RWPE2 (cell line): ENCODE data around the gene LHX5.

ENCODE experiments used
- ATAC-seq: fragments of 200-7000 bp; cut with Tn5 transposase; 3 replicates; pipeline ENCODE4 v1.9.1; 2021; ENCODE audit warnings: low read depth
- DNase-seq: peaks from one replicate; pipeline ENCODE4 v3.0.0-alpha.2; 2020; ENCODE audit warnings: low spot score
- H3K27ac ChIP-seq: fragments of 450-650 bp; 2 replicates; pipeline ENCODE4 v1.5.1; 2017; ENCODE audit warnings: mild to moderate bottlenecking; ENCODE audit not compliant: poor library complexity, severe bottlenecking
- H3K27me3 ChIP-seq: fragments of 250-450 bp; sonication (Bioruptor Pico); 2 replicates; pipeline ENCODE4 v1.5.1; 2021; ENCODE audit warnings: mild to moderate bottlenecking, moderate library complexity; ENCODE audit not compliant: insufficient read depth, poor library complexity, severe bottlenecking
- H3K36me3 ChIP-seq: fragments of 250-450 bp; sonication (Bioruptor Pico); 2 replicates; pipeline ENCODE4 v1.5.1; 2020; ENCODE audit warnings: low read depth, mild to moderate bottlenecking, moderate library complexity
- H3K4me1 ChIP-seq: fragments of 250-450 bp; sonication (Bioruptor Pico); 2 replicates; pipeline ENCODE4 v1.5.1; 2021; ENCODE audit warnings: mild to moderate bottlenecking, moderate library complexity; ENCODE audit not compliant: insufficient read depth, poor library complexity, severe bottlenecking
- H3K4me3 ChIP-seq: fragments of 250-450 bp; sonication (Bioruptor Pico); 2 replicates; pipeline ENCODE4 v1.5.1; 2021; ENCODE audit warnings: mild to moderate bottlenecking, moderate library complexity; ENCODE audit not compliant: severe bottlenecking
- H3K9me3 ChIP-seq: fragments of 250-450 bp; sonication (Bioruptor Pico); 2 replicates; pipeline ENCODE4 v1.5.1; 2021; ENCODE audit warnings: mild to moderate bottlenecking, moderate library complexity; ENCODE audit not compliant: severe bottlenecking
- CTCF ChIP-seq: fragments of 450-650 bp; IDR thresholded peaks from one replicate; pipeline ENCODE4 v1.5.1; 2017; ENCODE audit warnings: mild to moderate bottlenecking, moderate library complexity; ENCODE audit not compliant: poor library complexity, severe bottlenecking

The LHX5 gene

DNA sequence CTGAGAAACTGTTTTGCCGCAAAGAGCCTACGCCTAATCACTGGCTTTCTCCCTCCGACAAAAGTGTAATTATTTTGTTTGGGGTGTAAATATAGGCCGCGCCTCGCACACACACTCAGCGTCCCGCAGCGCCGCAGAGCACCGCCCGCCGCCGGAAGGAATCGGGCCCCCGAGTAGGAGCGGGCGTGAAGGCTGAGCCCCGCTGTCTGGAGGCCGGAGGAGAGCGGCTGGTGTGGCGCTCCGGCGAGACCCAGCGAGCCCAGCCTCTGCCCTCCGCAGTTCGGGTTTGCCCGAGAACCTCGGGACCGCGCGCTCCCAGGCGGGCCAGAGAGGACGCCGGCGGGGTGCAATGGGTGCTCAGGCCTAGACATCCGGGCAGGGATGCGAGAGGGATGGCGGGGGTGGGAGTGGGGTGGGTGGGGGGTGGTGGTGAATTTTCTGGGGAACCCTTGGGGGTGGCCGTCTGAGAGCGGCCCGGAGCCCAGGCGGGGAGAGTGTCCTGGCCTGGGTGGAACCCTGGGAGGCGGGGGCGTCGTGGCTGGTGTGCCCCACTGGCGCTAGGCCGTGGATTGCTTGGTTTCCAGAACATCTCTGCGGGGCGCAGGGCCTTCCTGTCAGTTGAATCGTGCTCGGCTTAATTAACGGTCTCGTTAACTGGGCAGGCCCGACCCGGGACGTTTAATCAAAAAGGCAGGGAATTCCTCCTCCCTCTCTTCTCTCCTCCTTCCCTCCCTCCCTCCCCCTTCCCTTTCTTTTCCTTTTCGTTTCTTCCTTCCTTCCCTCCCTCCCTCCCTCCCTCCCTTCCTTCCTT lies 4.7 kb upstream of the LHX5 start:
- DNase-seq (no peak), ATAC-seq (no peak)
- H3K4me3 ChIP-seq = no peak overlapping the region
- no peaks in the 10 kb centered on the region for H3K4me1 ChIP-seq
- H3K9me3 ChIP-seq = no peaks in the 10 kb centered on the region
- no peak overlapping the region for H3K27ac ChIP-seq
- TF ChIP-seq CTCF = no peak
- no peaks in the 10 kb centered on the region for H3K36me3 ChIP-seq
- H3K27me3 ChIP-seq = peaks cover 93% of the 10 kb centered on the region

GRCh38 chr12:113475451-113476175 lies 3.9 kb upstream of the LHX5 start:
- no peak for TF ChIP-seq CTCF
- H3K27ac ChIP-seq = no peak overlapping the region
- DNase-seq (no peak), ATAC-seq (no peak)
- H3K27me3 ChIP-seq = peaks cover 93% of the 10 kb centered on the region
- no peak overlapping the region for H3K4me3 ChIP-seq
- H3K4me1 ChIP-seq = no peaks in the 10 kb centered on the region
- H3K36me3 ChIP-seq = no peaks in the 10 kb centered on the region
- H3K9me3 ChIP-seq = no peaks in the 10 kb centered on the region

DNA sequence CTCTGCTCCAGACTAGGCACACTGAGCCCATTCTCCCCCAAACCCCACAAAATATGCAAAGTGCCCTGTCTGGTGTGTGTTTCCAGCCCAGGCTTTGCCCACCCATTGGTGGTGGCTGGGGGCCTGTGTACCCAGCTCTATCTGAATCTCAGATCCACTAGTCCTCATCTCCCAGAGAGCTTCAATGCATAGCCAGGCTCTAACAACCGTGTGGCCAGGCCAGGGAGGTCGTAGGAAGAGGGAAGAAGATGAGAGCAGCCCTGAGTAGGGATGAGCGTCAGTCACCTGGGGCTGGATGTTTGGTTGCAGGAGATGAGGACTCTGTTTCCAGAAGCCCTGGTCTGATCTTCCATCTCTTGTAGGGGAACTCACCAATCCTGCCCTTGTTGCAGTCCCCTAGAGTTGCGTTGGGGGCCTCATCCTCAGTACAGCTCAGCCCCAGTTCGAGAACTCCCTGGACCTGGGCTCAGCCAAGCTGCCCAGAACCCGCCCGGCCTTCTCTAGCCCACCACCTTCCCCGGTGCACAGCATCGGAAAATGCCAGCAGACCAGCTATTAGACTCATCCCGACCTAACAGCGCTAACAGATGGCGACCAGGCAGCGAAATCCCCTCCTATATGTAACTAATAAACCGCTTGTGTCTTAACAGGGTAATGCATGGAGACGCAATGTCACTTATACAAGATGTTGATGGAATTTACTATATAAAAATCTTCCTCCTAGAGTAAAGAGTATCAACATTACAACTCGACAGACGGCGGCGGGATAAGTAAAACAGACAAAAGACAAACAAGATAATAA lies 3.2 kb upstream of the LHX5 start:
- H3K27me3 ChIP-seq = peaks cover 93% of the 10 kb centered on the region
- no peak overlapping the region for H3K4me3 ChIP-seq
- TF ChIP-seq CTCF = no peak
- ATAC-seq (no peak), DNase-seq (no peak)
- H3K27ac ChIP-seq = no peak overlapping the region
- no peaks in the 10 kb centered on the region for H3K36me3 ChIP-seq
- H3K9me3 ChIP-seq = no peaks in the 10 kb centered on the region
- no peaks in the 10 kb centered on the region for H3K4me1 ChIP-seq

DNA sequence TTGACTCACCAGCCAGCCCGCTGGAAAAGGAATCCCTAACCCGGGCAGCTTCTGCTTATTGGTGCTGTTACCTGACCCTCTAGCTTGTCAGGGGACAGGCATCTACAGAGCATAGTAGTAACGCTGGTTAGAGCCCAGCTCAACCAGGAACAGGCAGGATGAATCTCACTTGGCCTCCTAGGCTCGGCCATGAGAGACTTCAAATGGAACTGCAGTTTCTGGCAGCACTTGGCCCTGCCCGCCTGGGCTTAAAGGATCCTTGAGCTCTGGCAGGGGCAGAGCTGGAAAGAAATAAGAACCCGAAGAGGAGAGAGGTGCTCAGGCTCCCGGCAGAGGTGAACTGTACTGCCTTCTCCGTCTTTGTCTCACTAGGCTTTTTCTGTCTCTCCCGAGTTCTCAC lies 2.3 kb upstream of the LHX5 start:
- ATAC-seq (peak; percentile 56), DNase-seq (no peak)
- Histone ChIP-seq H3K4me3 (no peak overlapping the region), H3K27me3 (peaks cover 93% of the 10 kb centered on the region), H3K36me3 (no peaks in the 10 kb centered on the region), H3K27ac (no peak overlapping the region), H3K9me3 (no peaks in the 10 kb centered on the region), H3K4me1 (no peaks in the 10 kb centered on the region)
- no peak for TF ChIP-seq CTCF
